Measurements from ENCODE around the gene PPM1F.
A peak's percentile ranks its signal among the peaks of the same experiment; 100 is the strongest.
"Not testable (repeated sequence)": the region's sequence is repeated elsewhere in the genome, so short reads cannot be mapped to it uniquely, and the experiment has no call there.

PPM1F gene

GRCh38 chr22:21898354-21898896, 54.2 kb downstream of the PPM1F start:
- DNase-seq (ENCODE audit: extremely low spot score) = no peak
- POLR2A ChIA-PET = no interaction called here
- CTCF ChIA-PET = no interaction called here
- TF ChIP-seq ZNF384 (IDR thresholded peaks at IDR 0.05) (0 out of 2 replicates have a peak, but pooled peaks have one; percentile 15), SUZ12 (IDR thresholded peaks at IDR 0.05) (no peak)

GRCh38 chr22:21896951-21897513, 55.6 kb downstream of the PPM1F start:
- DNase-seq (ENCODE audit: extremely low spot score) = no peak
- TF ChIP-seq FOXM1 (IDR thresholded peaks at IDR 0.05; ENCODE audit: borderline replicate concordance) (no peak), ELF4 (IDR thresholded peaks at IDR 0.05) (no peak), CTBP1 (IDR thresholded peaks at IDR 0.05; ENCODE audit: borderline replicate concordance) (no peak), ARNT (IDR thresholded peaks at IDR 0.05) (no peak)
- ChIA-PET CTCF (no interaction called here), POLR2A (no interaction called here)

GRCh38 chr22:21896275-21896674, 56.4 kb downstream of the PPM1F start:
- POLR2A ChIA-PET; CTCF ChIA-PET; DNase-seq (ENCODE audit: extremely low spot score): not testable (repeated sequence)

GRCh38 chr22:21894799-21895198, 57.8 kb downstream of the PPM1F start:
- CTCF ChIA-PET = no interaction called here
- no peak for DNase-seq (ENCODE audit: extremely low spot score)
- TF ChIP-seq L3MBTL2 (conservative IDR thresholded peaks at IDR 0.05) (no peak), FOXM1 (IDR thresholded peaks at IDR 0.05; ENCODE audit: borderline replicate concordance) (no peak), ZNF384 (IDR thresholded peaks at IDR 0.05) (no peak)
- POLR2A ChIA-PET = no interaction called here

GRCh38 chr22:21889251-21889990, 63.2 kb downstream of the PPM1F start:
- TF ChIP-seq ZNF384 (IDR thresholded peaks at IDR 0.05) (no peak), FOXA1 (IDR thresholded peaks at IDR 0.05) (no peak), NFRKB (IDR thresholded peaks at IDR 0.05) (no peak), CTBP1 (IDR thresholded peaks at IDR 0.05; ENCODE audit: borderline replicate concordance) (no peak), L3MBTL2 (conservative IDR thresholded peaks at IDR 0.05) (no peak), BHLHE40 (IDR thresholded peaks at IDR 0.05; ENCODE audit: borderline replicate concordance) (no peak), HDGF (IDR thresholded peaks at IDR 0.05; ENCODE audit: borderline replicate concordance) (no peak), FOXM1 (IDR thresholded peaks at IDR 0.05; ENCODE audit: borderline replicate concordance) (no peak), LEF1 (IDR thresholded peaks at IDR 0.05; ENCODE audit: borderline replicate concordance) (no peak), FOXK2 (IDR thresholded peaks at IDR 0.05) (no peak), TARDBP (IDR thresholded peaks at IDR 0.05) (no peak), SP1 (IDR thresholded peaks at IDR 0.05) (no peak), ELF4 (IDR thresholded peaks at IDR 0.05) (no peak), ARNT (IDR thresholded peaks at IDR 0.05) (no peak)
- POLR2A ChIA-PET = no interaction called here
- CTCF ChIA-PET = interaction anchor here (0.6 kb wide), 1 partner anchor 53 kb away, joined by 3 read pairs; no protein-coding TSS in a partner anchor
- no peak for DNase-seq (ENCODE audit: extremely low spot score)

- DNase-seq (ENCODE audit: extremely low spot score) = no peak
- ChIA-PET CTCF (no interaction called here), POLR2A (no interaction called here)
- TF ChIP-seq ZNF384 (IDR thresholded peaks at IDR 0.05) (no peak), HDGF (IDR thresholded peaks at IDR 0.05; ENCODE audit: borderline replicate concordance) (no peak), TARDBP (IDR thresholded peaks at IDR 0.05) (no peak), BHLHE40 (IDR thresholded peaks at IDR 0.05; ENCODE audit: borderline replicate concordance) (no peak), FOXK2 (IDR thresholded peaks at IDR 0.05) (no peak), SP1 (IDR thresholded peaks at IDR 0.05) (no peak), FOXM1 (IDR thresholded peaks at IDR 0.05; ENCODE audit: borderline replicate concordance) (no peak), LEF1 (IDR thresholded peaks at IDR 0.05; ENCODE audit: borderline replicate concordance) (no peak), NFRKB (IDR thresholded peaks at IDR 0.05) (no peak), ARNT (IDR thresholded peaks at IDR 0.05) (no peak), CTBP1 (IDR thresholded peaks at IDR 0.05; ENCODE audit: borderline replicate concordance) (no peak)
These were observed 64.8 kb downstream of the PPM1F start for GRCh38 chr22:21887841-21888240.

- DNase-seq (ENCODE audit: extremely low spot score); POLR2A ChIA-PET: not testable (repeated sequence)
These were observed 68.7 kb downstream of the PPM1F start for GRCh38 chr22:21883930-21884329.

GRCh38 chr22:21882754-21883333, 69.8 kb downstream of the PPM1F start:
- CTCF ChIA-PET; POLR2A ChIA-PET; DNase-seq (ENCODE audit: extremely low spot score): not testable (repeated sequence)

More at GRCh38 chr22:21883930-21884329, 68.7 kb downstream of the PPM1F start:
- CTCF ChIA-PET = not testable (repeated sequence)
